Measurements from ENCODE around the gene ZNF184. TPM values are rescaled to one million over a fixed set of nuclear protein-coding genes. Genes with fewer than 3 reads are reported as not detected.

The ZNF184 gene
- total and polyA plus RNA-seq, 10 of the 15 experiments (the other 5 are each of a cell fraction or from before 2014, with no cell fraction given): 4.1 to 15.1 (median 8.3) TPM

GRCh38 chr6:27428966-27429365 lies 43.9 kb downstream of the ZNF184 start:
- ChIA-PET RAD21 (ENCODE audit: unreplicated experiment) (no interaction called here), CTCF (no interaction called here), POLR2A (no interaction called here), SMC1A (ENCODE audit: uncharacterized antibody, unreplicated experiment) (no interaction called here)
- intact Hi-C loops (cut with micrococcal nuclease; ENCODE audit: unreplicated experiment) (no loop called here), in situ Hi-C loops (cut with MboI) (no loop called here)
- H2AFZ ChIP-seq (ENCODE audit: control insufficient read depth, low read depth, low read length): no peak overlapping the region
- H3K4me2 ChIP-seq (ENCODE audit: control insufficient read depth, insufficient read depth): no peak overlapping the region
- no peak overlapping the region for H3K4me3 ChIP-seq
- no peak overlapping the region for H3K27ac ChIP-seq (ENCODE audit: control insufficient read depth, insufficient read depth)
- no peaks in the 10 kb centered on the region for H3K79me2 ChIP-seq (ENCODE audit: control insufficient read depth, insufficient read depth, low read length)
- FAIRE-seq: no peak
- H3K9ac ChIP-seq (ENCODE audit: control insufficient read depth, insufficient read depth, low read length): no peak overlapping the region
- H3K36me3 ChIP-seq (ENCODE audit: control insufficient read depth in 2 of 2, insufficient read depth in 2 of 2, low read length in 1 of 2): no peaks in the 10 kb centered on the region
- no peak for ATAC-seq
- TF ChIP-seq NKRF (conservative IDR thresholded peaks at IDR 0.05): no peak
- TF ChIP-seq MLLT1 (IDR thresholded peaks at IDR 0.05): no peak
- no peak for TF ChIP-seq ZBTB40 (IDR thresholded peaks at IDR 0.05; ENCODE audit: borderline replicate concordance)
- no peak for TF ChIP-seq CUX1 (IDR thresholded peaks at IDR 0.05; ENCODE audit: insufficient replicate concordance, low read depth, low read length)
- H3K4me1 ChIP-seq (ENCODE audit: control insufficient read depth, insufficient read depth, low read length): no peaks in the 10 kb centered on the region
- no peaks in the 10 kb centered on the region for H3K27me3 ChIP-seq (replicated peaks in 1 of 2; ENCODE audit: control insufficient read depth in 2 of 2, insufficient read depth in 2 of 2, low read length in 1 of 2)
- DNase-seq (ENCODE audit: low read depth, low spot score): no peak
- BruUV-seq (replicated peaks): no TSS peak
- no peaks in the 10 kb centered on the region for H4K20me1 ChIP-seq (ENCODE audit: control insufficient read depth, insufficient read depth)
- H3K9me3 ChIP-seq (replicated peaks; ENCODE audit: control insufficient read depth, insufficient read depth, low read length): no peaks in the 10 kb centered on the region; the same call in 1 of the 3 replicates
- WGBS (ENCODE audit: insufficient coverage, insufficient replicate concordance, low lambda C conversion rate, missing lambda C conversion rate): 52% methylated on average over 2 of the region's 2 CpGs

Data from GM12878 (cell line).